ENCODE results near the gene AATF.

The AATF gene

GRCh38 chr17:37089956-37090355 is 141.2 kb downstream of the AATF start:
- TF ChIP-seq CTCF (conservative IDR thresholded peaks at IDR 0.05; ENCODE audit: control insufficient read depth, insufficient read depth, low read depth, low read length), result no peak
- DNase-seq (ENCODE audit: low read depth), result no peak
- no peak overlapping the region for H3K4me3 ChIP-seq (ENCODE audit: control insufficient read depth, low read depth, low read length)

- no peak for TF ChIP-seq CTCF (conservative IDR thresholded peaks at IDR 0.05; ENCODE audit: control insufficient read depth, insufficient read depth, low read depth, low read length)
- no peak for DNase-seq (ENCODE audit: low read depth)
- H3K4me3 ChIP-seq (ENCODE audit: control insufficient read depth, low read depth, low read length), result no peak overlapping the region
Observed at GRCh38 chr17:37090941-37091340, 142.2 kb downstream of the AATF start.

- no peak overlapping the region for H3K4me3 ChIP-seq (ENCODE audit: control insufficient read depth, low read depth, low read length)
- no peak for DNase-seq (ENCODE audit: low read depth)
- TF ChIP-seq CTCF (conservative IDR thresholded peaks at IDR 0.05; ENCODE audit: control insufficient read depth, insufficient read depth, low read depth, low read length), result no peak
Observed at GRCh38 chr17:37092071-37092470, 143.3 kb downstream of the AATF start.

GRCh38 chr17:37092701-37093100 is 143.9 kb downstream of the AATF start:
- no peak for TF ChIP-seq CTCF (conservative IDR thresholded peaks at IDR 0.05; ENCODE audit: control insufficient read depth, insufficient read depth, low read depth, low read length)
- DNase-seq (ENCODE audit: low read depth), result no peak
- no peak overlapping the region for H3K4me3 ChIP-seq (ENCODE audit: control insufficient read depth, low read depth, low read length)

- no peak for TF ChIP-seq CTCF (conservative IDR thresholded peaks at IDR 0.05; ENCODE audit: control insufficient read depth, insufficient read depth, low read depth, low read length)
- DNase-seq (ENCODE audit: low read depth), result no peak
Observed at GRCh38 chr17:37094391-37094790, 145.6 kb downstream of the AATF start.

GRCh38 chr17:37096071-37096470 is 147.3 kb downstream of the AATF start:
- DNase-seq (ENCODE audit: low read depth), result no peak
- no peak overlapping the region for H3K4me3 ChIP-seq (ENCODE audit: control insufficient read depth, low read depth, low read length)
- no peak for TF ChIP-seq CTCF (conservative IDR thresholded peaks at IDR 0.05; ENCODE audit: control insufficient read depth, insufficient read depth, low read depth, low read length)

More at GRCh38 chr17:37094391-37094790, 145.6 kb downstream of the AATF start:
- H3K4me3 ChIP-seq (ENCODE audit: control insufficient read depth, low read depth, low read length), result no peak overlapping the region

GRCh38 chr17:37097154-37097553 is 148.4 kb downstream of the AATF start:
- H3K4me3 ChIP-seq (ENCODE audit: control insufficient read depth, low read depth, low read length), result no peak overlapping the region
- no peak for TF ChIP-seq CTCF (conservative IDR thresholded peaks at IDR 0.05; ENCODE audit: control insufficient read depth, insufficient read depth, low read depth, low read length)
- no peak for DNase-seq (ENCODE audit: low read depth)

Data from fibroblast of mammary gland (primary cell).